Ascending aorta (tissue), 2 donors: ENCODE measurements around the gene RPRM. TPM values are rescaled to one million over a fixed set of nuclear protein-coding genes. Genes with fewer than 3 reads are reported as not detected.
A peak's percentile ranks its signal among the peaks of the same experiment; 100 is the strongest.

Source experiments
- DNase-seq, 2 donors: peaks; one replicate each; pipeline ENCODE4 v3.0.0-alpha.2; 2019; ENCODE audit warnings: low spot score in 2 of 2
- H3K27ac ChIP-seq, 2 donors: fragments of 200-600 bp; sonication (generic); one replicate each; pipeline ENCODE4 v1.5.1; 2016 to 2017; ENCODE audit warnings: mild to moderate bottlenecking in 1 of 2
- H3K27me3 ChIP-seq: fragments of 200-600 bp; sonication (generic); one replicate; pipeline ENCODE4 v1.5.1; 2017
- H3K36me3 ChIP-seq, 2 donors: fragments of 200-600 bp; sonication (generic); one replicate each; pipeline ENCODE4 v1.5.1; 2016
- H3K4me1 ChIP-seq, 2 donors: fragments of 200-600 bp; sonication (generic); one replicate each; pipeline ENCODE4 v1.5.1; 2016 to 2017; ENCODE audit warnings: mild to moderate bottlenecking in 1 of 2
- H3K4me3 ChIP-seq, 2 donors: fragments of 200-600 bp; sonication (generic); one replicate each; pipeline ENCODE4 v1.5.1; 2016 to 2017; ENCODE audit warnings: mild to moderate bottlenecking in 1 of 2
- H3K9me3 ChIP-seq, 2 donors: fragments of 200-600 bp; sonication (generic); one replicate each; pipeline ENCODE4 v1.5.1; 2016
- intact Hi-C: fragments of 100-400 bp; cut with DNase I; formaldehyde crosslinking; loops from one replicate; pipeline ENCODE4 v1.15.1; 2023
- total RNA-seq: library from RNA; depleted of rRNA; stranded (reverse); fragments of >200 nt; gene quantifications from one replicate; pipeline ENCODE4 v1.1.0, GENCODE V29; 2016
- TF ChIP-seq, protein P1 (sequence below), 3 experiments: fragments of 200-600 bp in 2 of 3; fragments of 450-650 bp in 1 of 3; sonication (generic) in 2 of 3; IDR thresholded peaks; one replicate each; pipeline ENCODE4 v1.5.1; 2016 to 2019; ENCODE audit warnings: antibody characterized with exemption in 3 of 3, mild to moderate bottlenecking in 1 of 3, moderate library complexity in 1 of 3

Gene RPRM
- total RNA-seq, 1 donor from 2014 or later: not detected

DNA sequence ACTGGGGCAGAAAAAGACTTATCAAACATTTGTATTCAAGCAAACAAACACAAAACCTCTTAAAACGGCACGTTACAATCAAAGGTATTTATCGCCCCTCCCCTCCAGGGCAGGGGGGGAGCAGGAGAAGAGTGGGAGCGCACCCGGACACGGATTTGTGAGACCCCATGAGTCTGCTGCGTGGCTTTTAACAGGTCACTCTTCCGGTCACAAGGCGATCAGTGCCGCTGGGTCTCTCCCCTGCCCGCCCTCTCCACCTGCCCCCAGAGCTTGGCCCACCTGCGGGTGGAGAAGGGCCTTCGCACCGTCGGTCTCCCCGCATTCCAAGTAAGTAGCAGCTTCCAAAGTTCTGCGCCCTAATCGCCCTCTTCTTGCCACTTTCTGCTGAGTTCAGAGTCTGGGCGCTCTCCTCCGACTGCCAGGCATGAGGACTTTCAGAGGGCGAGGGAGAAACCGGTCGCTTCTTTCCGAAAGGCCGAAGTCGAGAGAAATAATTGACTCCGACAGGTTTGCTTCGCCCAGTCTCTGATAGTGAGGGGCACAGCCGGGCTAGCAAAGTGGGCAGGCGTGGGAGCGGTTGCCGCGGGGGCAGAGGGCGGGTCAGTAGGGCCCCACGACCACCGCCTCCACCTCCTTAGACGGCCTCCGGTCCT, 800 bp downstream of the RPRM start:
- TF ChIP-seq, protein P1, sequence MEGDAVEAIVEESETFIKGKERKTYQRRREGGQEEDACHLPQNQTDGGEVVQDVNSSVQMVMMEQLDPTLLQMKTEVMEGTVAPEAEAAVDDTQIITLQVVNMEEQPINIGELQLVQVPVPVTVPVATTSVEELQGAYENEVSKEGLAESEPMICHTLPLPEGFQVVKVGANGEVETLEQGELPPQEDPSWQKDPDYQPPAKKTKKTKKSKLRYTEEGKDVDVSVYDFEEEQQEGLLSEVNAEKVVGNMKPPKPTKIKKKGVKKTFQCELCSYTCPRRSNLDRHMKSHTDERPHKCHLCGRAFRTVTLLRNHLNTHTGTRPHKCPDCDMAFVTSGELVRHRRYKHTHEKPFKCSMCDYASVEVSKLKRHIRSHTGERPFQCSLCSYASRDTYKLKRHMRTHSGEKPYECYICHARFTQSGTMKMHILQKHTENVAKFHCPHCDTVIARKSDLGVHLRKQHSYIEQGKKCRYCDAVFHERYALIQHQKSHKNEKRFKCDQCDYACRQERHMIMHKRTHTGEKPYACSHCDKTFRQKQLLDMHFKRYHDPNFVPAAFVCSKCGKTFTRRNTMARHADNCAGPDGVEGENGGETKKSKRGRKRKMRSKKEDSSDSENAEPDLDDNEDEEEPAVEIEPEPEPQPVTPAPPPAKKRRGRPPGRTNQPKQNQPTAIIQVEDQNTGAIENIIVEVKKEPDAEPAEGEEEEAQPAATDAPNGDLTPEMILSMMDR (IDR thresholded peaks at IDR 0.05): no peak
- Histone ChIP-seq H3K27ac (no peak overlapping the region), H3K4me1 (peaks cover 4 to 23% of the 10 kb centered on the region in 2 donors), H3K9me3 (no peaks in the 10 kb centered on the region), H3K27me3 (no peaks in the 10 kb centered on the region), H3K36me3 (no peaks in the 10 kb centered on the region), H3K4me3 (peak overlapping the region; percentile 68 to 74)
- intact Hi-C loops: no loop called here
- no peak for DNase-seq

- TF ChIP-seq, protein P1 (IDR thresholded peaks at IDR 0.05): no peak
- peaks cover 4 to 23% of the 10 kb centered on the region in 2 donors for H3K4me1 ChIP-seq
- H3K27me3 ChIP-seq: no peaks in the 10 kb centered on the region
- DNase-seq: no peak
- peak overlapping the region; percentile 68 to 74 for H3K4me3 ChIP-seq
- no peak overlapping the region for H3K27ac ChIP-seq
- H3K36me3 ChIP-seq: no peaks in the 10 kb centered on the region
- intact Hi-C loops: no loop called here
- H3K9me3 ChIP-seq: no peaks in the 10 kb centered on the region
Measured at GRCh38 chr2:153476816-153477635, 1.5 kb downstream of the RPRM start.

- intact Hi-C loops: no loop called here
- no peaks in the 10 kb centered on the region for H3K36me3 ChIP-seq
- no peak overlapping the region for H3K27ac ChIP-seq
- TF ChIP-seq, protein P1 (IDR thresholded peaks at IDR 0.05): no peak
- H3K4me3 ChIP-seq: peak overlapping the region; percentile 68 to 74
- peaks cover 4 to 23% of the 10 kb centered on the region in 2 donors for H3K4me1 ChIP-seq
- DNase-seq: no peak
- H3K9me3 ChIP-seq: no peaks in the 10 kb centered on the region
- no peaks in the 10 kb centered on the region for H3K27me3 ChIP-seq
Measured at GRCh38 chr2:153476491-153476815, 2.1 kb downstream of the RPRM start.

DNA sequence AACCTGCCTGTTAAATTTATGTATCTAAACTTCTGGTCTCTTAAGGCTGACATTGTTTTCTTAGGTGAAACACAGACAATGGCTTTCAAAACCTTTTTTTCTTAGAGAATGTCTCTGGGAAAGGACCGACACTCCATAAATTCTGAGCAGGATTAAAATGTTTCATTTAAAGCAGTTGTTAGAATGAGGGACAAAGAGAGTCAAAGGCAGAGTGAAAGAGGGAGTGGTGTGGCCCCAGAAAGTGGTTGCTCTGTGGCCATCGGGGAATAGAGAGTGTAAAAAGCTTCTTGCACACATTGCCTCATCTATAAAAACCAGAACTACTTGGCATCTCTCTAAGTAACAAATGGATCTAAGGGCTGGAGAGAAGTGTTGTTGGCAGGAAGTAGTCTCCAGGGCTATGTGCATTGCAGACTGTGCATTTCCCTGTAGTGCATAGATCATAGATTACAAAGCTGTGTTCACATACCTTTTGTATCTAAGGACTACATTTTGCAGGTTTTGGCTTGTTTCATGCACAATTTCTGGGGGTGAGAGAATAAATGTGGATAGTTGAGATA, 3.6 kb downstream of the RPRM start:
- no peak overlapping the region for H3K27ac ChIP-seq
- H3K4me3 ChIP-seq: no peak overlapping the region
- no peaks in the 10 kb centered on the region for H3K9me3 ChIP-seq
- no peaks in the 10 kb centered on the region for H3K36me3 ChIP-seq
- intact Hi-C loops: no loop called here
- H3K4me1 ChIP-seq: peaks cover 4 to 23% of the 10 kb centered on the region in 2 donors
- no peaks in the 10 kb centered on the region for H3K27me3 ChIP-seq
- no peak for DNase-seq
- TF ChIP-seq, protein P1 (IDR thresholded peaks at IDR 0.05): no peak

- no peak overlapping the region for H3K27ac ChIP-seq
- H3K4me3 ChIP-seq: no peak overlapping the region
- peaks cover 4 to 23% of the 10 kb centered on the region in 2 donors for H3K4me1 ChIP-seq
- no peaks in the 10 kb centered on the region for H3K27me3 ChIP-seq
- intact Hi-C loops: no loop called here
- no peaks in the 10 kb centered on the region for H3K9me3 ChIP-seq
- DNase-seq: no peak
- TF ChIP-seq, protein P1 (IDR thresholded peaks at IDR 0.05): no peak
- no peaks in the 10 kb centered on the region for H3K36me3 ChIP-seq
Measured at GRCh38 chr2:153474407-153474806, 4.2 kb downstream of the RPRM start.
